IMR-90 (cell line): ENCODE results near the gene ABHD6. TPM values are rescaled to one million over a fixed set of nuclear protein-coding genes. Genes with fewer than 3 reads are reported as not detected.
A peak's percentile ranks its signal among the peaks of the same experiment; 100 is the strongest.

Experiments
- ATAC-seq: fragments of 200-7000 bp; cut with Tn5 transposase; 2 replicates; pipeline ENCODE4 v1.9.1; 2020; ENCODE audit warnings: low read depth, mild to moderate bottlenecking, moderate library complexity
- BruUV-seq: library from RNA; stranded (reverse); fragments of 400-500 nt; replicated peaks from 2 replicates; lab custom pipeline; 2021; lab: Mats Ljungman, UMichigan
- CTCF ChIA-PET: fragments of 300-600 bp; formaldehyde crosslinking; extraction: SDS; loops from one replicate; lab custom pipeline; 2021; ENCODE audit warnings: antibody characterized with exemption; lab: Yijun Ruan, JAX
- POLR2A ChIA-PET: fragments of 300-600 bp; sonication (Branson Sonifier 250); formaldehyde crosslinking; loops from one replicate; lab custom pipeline; 2022; ENCODE audit warnings: antibody characterized with exemption; ENCODE audit not compliant: unreplicated experiment; lab: Charles Lee
- DNase-seq: peaks from one replicate; pipeline ENCODE4 v3.0.0; 2013
- H2AFZ ChIP-seq: replicated peaks from 2 replicates; pipeline ENCODE3; 2013; ENCODE audit warnings: low read length, mild to moderate bottlenecking; ENCODE audit not compliant: poor library complexity
- H2AK5ac ChIP-seq: 2 replicates; pipeline ENCODE4 v1.6.1; 2013; ENCODE audit warnings: low read depth, low read length, inconsistent platforms
- H2AK9ac ChIP-seq: replicated peaks from 2 replicates; pipeline ENCODE3; 2013; ENCODE audit warnings: mild to moderate bottlenecking, low read depth, low read length, moderate library complexity; ENCODE audit not compliant: poor library complexity
- H2BK120ac ChIP-seq: 2 replicates; pipeline ENCODE4 v1.6.1; 2013; ENCODE audit warnings: low read depth, low read length, inconsistent platforms
- H2BK15ac ChIP-seq: 3 replicates; pipeline ENCODE4 v1.6.1; 2013; ENCODE audit warnings: low read depth, low read length, inconsistent platforms
- H2BK20ac ChIP-seq: 2 replicates; pipeline ENCODE4 v1.6.1; 2013; ENCODE audit warnings: low read depth, mild to moderate bottlenecking, inconsistent platforms, low read length, moderate library complexity
- H2BK5ac ChIP-seq: 2 replicates; pipeline ENCODE4 v1.6.1; 2013; ENCODE audit warnings: mild to moderate bottlenecking, low read depth, low read length, inconsistent platforms; ENCODE audit not compliant: poor library complexity, severe bottlenecking
- H3K14ac ChIP-seq: replicated peaks from 2 replicates; pipeline ENCODE4 v1.6.1; 2013; ENCODE audit warnings: low read depth, low read length, inconsistent platforms
- H3K18ac ChIP-seq: 2 replicates; pipeline ENCODE4 v1.6.1; 2013; ENCODE audit warnings: low read depth, low read length, control low read depth
- H3K23ac ChIP-seq: 2 replicates; pipeline ENCODE4 v1.6.1; 2013; ENCODE audit warnings: low read depth, low read length, inconsistent platforms
- H3K27ac ChIP-seq: 2 replicates; pipeline ENCODE4 v1.5.1; 2013; ENCODE audit warnings: mild to moderate bottlenecking, control low read depth, low read length; ENCODE audit not compliant: insufficient read depth
- H3K27me3 ChIP-seq: 2 replicates; pipeline ENCODE4 v1.6.1; 2013; ENCODE audit warnings: low read length; ENCODE audit not compliant: control insufficient read depth, insufficient read depth
- H3K36me3 ChIP-seq: 2 replicates; pipeline ENCODE4 v1.6.1; 2013; ENCODE audit warnings: low read length, mixed read lengths; ENCODE audit not compliant: control insufficient read depth, insufficient read depth
- H3K4ac ChIP-seq: 2 replicates; pipeline ENCODE4 v1.6.1; 2013; ENCODE audit warnings: low read depth, low read length, inconsistent platforms
- H3K4me1 ChIP-seq: 2 replicates; pipeline ENCODE4 v1.6.1; 2013; ENCODE audit warnings: low read length, mixed read lengths; ENCODE audit not compliant: control insufficient read depth, insufficient read depth
- H3K4me2 ChIP-seq: 2 replicates; pipeline ENCODE4 v1.6.1; 2013; ENCODE audit warnings: low read depth, mild to moderate bottlenecking, control low read depth, low read length, moderate library complexity
- H3K4me3 ChIP-seq: 2 replicates; pipeline ENCODE4 v1.5.1; 2013; ENCODE audit warnings: low read depth, mild to moderate bottlenecking, control low read depth, low read length, moderate library complexity; ENCODE audit not compliant: insufficient read depth
- H3K56ac ChIP-seq: 2 replicates; pipeline ENCODE4 v1.6.1; 2013; ENCODE audit warnings: low read length, inconsistent platforms; ENCODE audit not compliant: insufficient read depth; ENCODE audit errors: extremely low read depth
- H3K79me1 ChIP-seq, 2 experiments: 2 replicates each; pipeline ENCODE4 v1.6.1; 2013; ENCODE audit warnings: low read length in 2 of 2, inconsistent platforms in 1 of 2, low read depth in 1 of 2
- H3K9ac ChIP-seq: 2 replicates; pipeline ENCODE4 v1.6.1; 2013; ENCODE audit warnings: low read depth, low read length, control low read depth
- H3K9me1 ChIP-seq: 2 replicates; pipeline ENCODE4 v1.6.1; 2013; ENCODE audit warnings: low read length, inconsistent platforms; ENCODE audit not compliant: insufficient read depth
- H3K9me3 ChIP-seq: 2 replicates; pipeline ENCODE4 v1.6.1; 2013; ENCODE audit warnings: low read length; ENCODE audit not compliant: control insufficient read depth, insufficient read depth
- H4K20me1 ChIP-seq: 2 replicates; pipeline ENCODE4 v1.6.1; 2013; ENCODE audit warnings: low read length, inconsistent platforms; ENCODE audit not compliant: insufficient read depth
- H4K5ac ChIP-seq: 2 replicates; pipeline ENCODE4 v1.6.1; 2013; ENCODE audit warnings: mild to moderate bottlenecking, low read depth, low read length, control low read depth
- H4K8ac ChIP-seq, 2 experiments: 2 replicates each; pipeline ENCODE4 v1.6.1; 2013; ENCODE audit warnings: low read depth in 2 of 2, low read length in 2 of 2, control low read depth in 1 of 2, inconsistent platforms in 1 of 2
- H4K91ac ChIP-seq: 2 replicates; pipeline ENCODE4 v1.6.1; 2013; ENCODE audit warnings: low read depth, low read length, inconsistent platforms; ENCODE audit not compliant: insufficient read depth
- BHLHE40 ChIP-seq: fragments of 150-350 bp; IDR thresholded peaks from 2 replicates; pipeline ENCODE4 v1.6.1; 2016; ENCODE audit warnings: mild to moderate bottlenecking, low read depth, low read length
- CEBPB ChIP-seq: IDR thresholded peaks from 2 replicates; pipeline ENCODE4 v1.6.1; 2012; ENCODE audit warnings: low read depth, low read length, improper control_type of control experiment
- CHD1 ChIP-seq: IDR thresholded peaks from 2 replicates; pipeline ENCODE4 v1.6.1; 2012; ENCODE audit warnings: low read depth, low read length, improper control_type of control experiment
- FOS ChIP-seq: fragments of 150-350 bp; IDR thresholded peaks from 2 replicates; pipeline ENCODE4 v1.6.1; 2016; ENCODE audit warnings: low read depth, low read length
- MAFK ChIP-seq: IDR thresholded peaks from 2 replicates; pipeline ENCODE4 v1.6.1; 2012; ENCODE audit warnings: low read depth, low read length, improper control_type of control experiment
- MXI1 ChIP-seq: IDR thresholded peaks from 2 replicates; pipeline ENCODE4 v1.6.1; 2012; ENCODE audit warnings: low read depth, mild to moderate bottlenecking, low read length, moderate library complexity, borderline replicate concordance
- NFE2L2 ChIP-seq: fragments of 150-350 bp; IDR thresholded peaks from 2 replicates; pipeline ENCODE4 v1.6.1; 2016; ENCODE audit warnings: low read depth, mild to moderate bottlenecking, low read length
- POLR2A ChIP-seq: IDR thresholded peaks from 2 replicates; pipeline ENCODE4 v1.6.1; 2012; ENCODE audit warnings: mild to moderate bottlenecking, low read depth, low read length
- RAD21 ChIP-seq: IDR thresholded peaks from 2 replicates; pipeline ENCODE4 v1.6.1; 2012; ENCODE audit warnings: low read length, improper control_type of control experiment
- RCOR1 ChIP-seq: IDR thresholded peaks from 2 replicates; pipeline ENCODE4 v1.6.1; 2012; ENCODE audit warnings: mild to moderate bottlenecking, low read length, improper control_type of control experiment; ENCODE audit not compliant: insufficient replicate concordance
- RFX5 ChIP-seq: IDR thresholded peaks from 2 replicates; pipeline ENCODE4 v1.8.0; 2012; ENCODE audit warnings: low read depth, mild to moderate bottlenecking, low read length, moderate library complexity
- SMC3 ChIP-seq: fragments of 150-350 bp; IDR thresholded peaks from 2 replicates; pipeline ENCODE4 v1.6.1; 2016; ENCODE audit warnings: low read depth, mild to moderate bottlenecking, antibody characterized with exemption, low read length, moderate library complexity
- WGBS, 2 experiments: methylation state at CpG; one replicate each; pipeline versions ENCODE4 v1.1.5 to v1.1.7; 2013; ENCODE audit warnings: missing lambda C conversion rate in 2 of 2; ENCODE audit not compliant: insufficient read length in 1 of 2; ENCODE audit errors: extremely low coverage in 2 of 2; 5-methylcytosine and 5-hydroxymethylcytosine counted together
- dilution Hi-C: fragments of 300-500 bp; cut with HindIII; formaldehyde crosslinking; loops from one replicate; pipeline ENCODE4 v1.14.3; 2018; ENCODE audit warnings: low sequenced_read_pairs; ENCODE audit not compliant: unreplicated experiment
- in situ Hi-C: fragments of 300-500 bp; cut with MboI; formaldehyde crosslinking; loops from 3 replicates; pipeline ENCODE4 v1.14.3; 2019; ENCODE audit warnings: low sequenced_read_pairs, inconsistent platforms, mixed read lengths
- intact Hi-C: fragments of 100-400 bp; cut with micrococcal nuclease; formaldehyde crosslinking; loops from 2 replicates; pipeline ENCODE4 v1.10.0; 2022
- polyA plus RNA-seq, 3 experiments: library from polyadenylated mRNA; depleted of rRNA; stranded (reverse); fragments of >200 nt; gene quantifications; 2 replicates each; pipeline ENCODE4 v1.2.3, GENCODE V29; 2012; ENCODE audit warnings: low replicate concordance in 1 of 3
- total RNA-seq: library from RNA; depleted of rRNA; stranded (reverse); fragments of >200 nt; gene quantifications from 2 replicates; pipeline ENCODE4 v1.2.3, GENCODE V29; 2012
- TF ChIP-seq, protein P1 (sequence below): fragments of 150-350 bp; IDR thresholded peaks from 2 replicates; pipeline ENCODE4 v1.6.1; 2016; ENCODE audit warnings: low read depth, mild to moderate bottlenecking, low read length, moderate library complexity, borderline replicate concordance
- TF ChIP-seq, protein P2 (sequence below): fragments of 150-350 bp; IDR thresholded peaks from 2 replicates; pipeline ENCODE4 v1.6.1; 2017; ENCODE audit warnings: mild to moderate bottlenecking, antibody characterized with exemption, low read length, low read depth

The ABHD6 gene
- total and polyA plus RNA-seq, 2 of the 4 experiments (the other 2 are of a cell fraction) = 5.0 to 5.6 TPM

DNA sequence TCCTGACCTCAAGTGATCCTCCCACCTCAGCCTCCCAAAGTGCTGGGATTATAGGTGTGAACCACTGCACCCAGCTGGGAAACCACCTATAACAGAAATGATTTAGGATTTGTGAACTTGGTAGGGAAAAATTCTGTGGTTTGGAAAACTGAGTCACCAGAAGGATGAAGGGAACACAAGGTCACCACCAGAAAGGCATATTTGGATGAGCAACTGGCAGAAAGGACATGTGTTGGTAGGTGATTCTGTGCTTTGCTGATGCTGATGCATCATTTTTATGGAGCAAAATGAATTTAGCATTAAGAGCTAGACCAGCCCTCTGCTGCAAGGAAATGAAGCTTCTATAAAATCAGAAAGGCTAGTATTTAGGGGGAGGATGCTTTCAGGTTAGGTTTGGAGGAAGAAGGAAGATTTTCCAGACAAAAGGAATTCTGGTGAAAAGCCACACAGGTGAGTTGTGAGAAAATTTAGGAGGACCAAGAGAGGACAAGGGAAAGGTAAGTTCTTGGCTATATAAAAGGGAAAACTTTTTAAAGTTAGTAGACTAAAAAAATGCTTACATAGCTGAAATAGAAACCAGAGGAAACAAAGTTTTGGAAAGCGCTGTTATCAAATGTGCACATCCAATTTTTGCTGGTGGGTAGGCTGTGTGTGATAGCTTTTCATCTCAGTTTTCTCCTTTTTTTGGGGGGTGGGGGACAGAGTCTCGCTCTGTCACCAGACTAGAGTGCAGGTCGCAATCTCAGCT, 98.7 kb downstream of the ABHD6 start (continued):
- no peak for TF ChIP-seq CEBPB

DNA sequence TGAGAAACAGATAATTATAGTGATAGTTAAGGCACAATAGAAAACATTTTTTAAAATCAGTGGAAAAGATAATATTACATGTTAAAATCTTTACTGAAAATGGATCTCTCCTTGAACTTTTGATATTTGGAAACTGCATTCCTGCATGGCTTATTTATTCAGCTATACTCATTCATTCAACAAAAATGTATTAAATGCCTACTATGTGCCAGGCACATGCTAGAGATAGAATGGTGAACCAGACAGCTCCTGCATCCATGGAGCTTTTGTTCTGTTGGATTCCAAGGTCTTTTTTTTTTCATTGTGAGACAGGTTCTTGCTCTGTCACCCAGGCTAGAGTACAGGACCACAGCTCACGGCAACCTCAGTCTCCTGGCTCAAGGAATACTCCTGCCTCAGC, 99.6 kb downstream of the ABHD6 start:
- peaks cover 17% of the 10 kb centered on the region for H3K4me1 ChIP-seq
- H3K4me3 ChIP-seq = no peak overlapping the region
- in situ Hi-C loops (no loop called here), dilution Hi-C loops (no loop called here), intact Hi-C loops (loop anchor here (10.0 kb wide), 1 partner anchor 288 kb away; no protein-coding TSS in a partner anchor)
- H3K4ac ChIP-seq = no peak overlapping the region
- peak overlapping the region; percentile 36; the same call in 1 of the 2 replicates for H2BK20ac ChIP-seq
- BruUV-seq = no TSS peak
- H2AK9ac ChIP-seq = no peak overlapping the region
- no peaks in the 10 kb centered on the region for H3K27me3 ChIP-seq
- H2AFZ ChIP-seq = no peak overlapping the region
- no peak overlapping the region; the same call in 1 of the 2 replicates for H3K18ac ChIP-seq
- H3K9me3 ChIP-seq = no peaks in the 10 kb centered on the region
- DNase-seq = no peak
- H4K8ac ChIP-seq = no peak overlapping the region; a peak in 1 of 4 replicates
- ChIA-PET POLR2A (no interaction called here), CTCF (no interaction called here)
- H2BK5ac ChIP-seq = no peak overlapping the region
- H3K14ac ChIP-seq = no peak overlapping the region
- H3K9me1 ChIP-seq = peaks cover 9% of the 10 kb centered on the region
- H4K91ac ChIP-seq = peak overlapping the region; percentile 20; the same call in 1 of the 2 replicates
- peaks cover 20% of the 10 kb centered on the region; the same call in 1 of the 2 replicates for H4K20me1 ChIP-seq
- H3K4me2 ChIP-seq = no peak overlapping the region; the same call in 1 of the 2 replicates
- peaks cover 16 to 57% of the 10 kb centered on the region in 2 experiments for H3K79me1 ChIP-seq
- no peak overlapping the region for H3K56ac ChIP-seq
- peaks cover 3% of the 10 kb centered on the region; the same call in 1 of the 2 replicates for H3K36me3 ChIP-seq
- no peak overlapping the region for H3K23ac ChIP-seq
- H2BK15ac ChIP-seq = no peak overlapping the region; the same call in 2 of the 3 replicates
- no peak overlapping the region for H3K9ac ChIP-seq
- no peak overlapping the region for H2BK120ac ChIP-seq
- peak overlapping the region; percentile 62; the same call in 1 of the 2 replicates for H2AK5ac ChIP-seq
- no peak overlapping the region for H3K27ac ChIP-seq
- H4K5ac ChIP-seq = no peak overlapping the region
- no peak for ATAC-seq
- WGBS, 2 experiments = no CpG with 5 or more reads among the region's 1 CpG
- TF ChIP-seq SMC3 (no peak), POLR2A (no peak), RCOR1 (no peak), RFX5 (no peak), FOS (no peak), CEBPB (no peak), CHD1 (no peak), BHLHE40 (no peak), MXI1 (no peak), NFE2L2 (no peak), MAFK (no peak), RAD21 (no peak)
- TF ChIP-seq, protein P1, sequence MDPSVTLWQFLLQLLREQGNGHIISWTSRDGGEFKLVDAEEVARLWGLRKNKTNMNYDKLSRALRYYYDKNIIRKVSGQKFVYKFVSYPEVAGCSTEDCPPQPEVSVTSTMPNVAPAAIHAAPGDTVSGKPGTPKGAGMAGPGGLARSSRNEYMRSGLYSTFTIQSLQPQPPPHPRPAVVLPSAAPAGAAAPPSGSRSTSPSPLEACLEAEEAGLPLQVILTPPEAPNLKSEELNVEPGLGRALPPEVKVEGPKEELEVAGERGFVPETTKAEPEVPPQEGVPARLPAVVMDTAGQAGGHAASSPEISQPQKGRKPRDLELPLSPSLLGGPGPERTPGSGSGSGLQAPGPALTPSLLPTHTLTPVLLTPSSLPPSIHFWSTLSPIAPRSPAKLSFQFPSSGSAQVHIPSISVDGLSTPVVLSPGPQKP = no peak
- TF ChIP-seq, protein P2, sequence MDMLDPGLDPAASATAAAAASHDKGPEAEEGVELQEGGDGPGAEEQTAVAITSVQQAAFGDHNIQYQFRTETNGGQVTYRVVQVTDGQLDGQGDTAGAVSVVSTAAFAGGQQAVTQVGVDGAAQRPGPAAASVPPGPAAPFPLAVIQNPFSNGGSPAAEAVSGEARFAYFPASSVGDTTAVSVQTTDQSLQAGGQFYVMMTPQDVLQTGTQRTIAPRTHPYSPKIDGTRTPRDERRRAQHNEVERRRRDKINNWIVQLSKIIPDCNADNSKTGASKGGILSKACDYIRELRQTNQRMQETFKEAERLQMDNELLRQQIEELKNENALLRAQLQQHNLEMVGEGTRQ = no peak
